ENCODE results near the gene NECAB2. TPM values are rescaled to one million over a fixed set of nuclear protein-coding genes. Genes with fewer than 3 reads are reported as not detected.
A peak's percentile ranks its signal among the peaks of the same experiment; 100 is the strongest.

The NECAB2 gene
- total RNA-seq, 1 donor from 2014 or later: 1.8 TPM

- TF ChIP-seq CTCF (IDR thresholded peaks at IDR 0.05; ENCODE audit: unreplicated experiment): no peak
- Mint-ChIP-seq H3K27ac (peak within 1 kb of the TSS; percentile 61), H3K4me1 (peaks cover 16% of the 10 kb centered on the region), H3K9me3 (no peaks in the 10 kb centered on the region), H3K36me3 (no peaks in the 10 kb centered on the region), H3K4me3 (peak within 1 kb of the TSS; percentile 55), H3K27me3 (ENCODE audit: low read depth) (peaks cover 1% of the 10 kb centered on the region)
- DNase-seq (ENCODE audit: low spot score in 2 of 2, unreplicated experiment in 2 of 2): peak; percentile 45 to 70
These were observed 14.9 kb upstream of the NECAB2 start, which contains the start of gene OSGIN1 for GRCh38 chr16:83952940-83953795. Gene OSGIN1 (plus strand): TSS chr16:83953240. CDS start chr16:83957672, 4,432 bp downstream.

- H3K4me3 Mint-ChIP-seq: peak overlapping the region; percentile 55
- peak overlapping the region; percentile 75 for H3K27ac Mint-ChIP-seq
- peaks cover 1% of the 10 kb centered on the region for H3K27me3 Mint-ChIP-seq (ENCODE audit: low read depth)
- H3K9me3 Mint-ChIP-seq: no peaks in the 10 kb centered on the region
- TF ChIP-seq CTCF (IDR thresholded peaks at IDR 0.05; ENCODE audit: unreplicated experiment): no peak
- DNase-seq (ENCODE audit: low spot score in 2 of 2, unreplicated experiment in 2 of 2): no peak
- no peaks in the 10 kb centered on the region for H3K36me3 Mint-ChIP-seq
- peaks cover 16% of the 10 kb centered on the region for H3K4me1 Mint-ChIP-seq
These were observed 14.1 kb upstream of the NECAB2 start for GRCh38 chr16:83953796-83954576.

GRCh38 chr16:83954577-83955016, 13.4 kb upstream of the NECAB2 start:
- Mint-ChIP-seq H3K4me3 (peak overlapping the region; percentile 55), H3K36me3 (no peaks in the 10 kb centered on the region), H3K9me3 (no peaks in the 10 kb centered on the region), H3K4me1 (peaks cover 16% of the 10 kb centered on the region), H3K27me3 (ENCODE audit: low read depth) (peaks cover 1% of the 10 kb centered on the region), H3K27ac (peak overlapping the region; percentile 75)
- no peak for TF ChIP-seq CTCF (IDR thresholded peaks at IDR 0.05; ENCODE audit: unreplicated experiment)
- DNase-seq (ENCODE audit: low spot score in 2 of 2, unreplicated experiment in 2 of 2): no peak

GRCh38 chr16:83955218-83956130, 12.6 kb upstream of the NECAB2 start:
- Mint-ChIP-seq H3K9me3 (no peaks in the 10 kb centered on the region), H3K4me3 (no peak overlapping the region), H3K36me3 (no peaks in the 10 kb centered on the region), H3K27me3 (ENCODE audit: low read depth) (peaks cover 1% of the 10 kb centered on the region), H3K4me1 (peaks cover 16% of the 10 kb centered on the region), H3K27ac (no peak overlapping the region)
- no peak for TF ChIP-seq CTCF (IDR thresholded peaks at IDR 0.05; ENCODE audit: unreplicated experiment)
- DNase-seq (ENCODE audit: low spot score in 2 of 2, unreplicated experiment in 2 of 2): no peak
